T follicular helper cell (primary cell): ENCODE measurements around the gene ERMARD.
"Not testable (repeated sequence)": the region's sequence is repeated elsewhere in the genome, so short reads cannot be mapped to it uniquely, and the experiment has no call there.

Experiments used
- DNase-seq: peaks from one replicate; pipeline ENCODE4 v3.0.0-alpha.2; 2020; ENCODE audit warnings: low read depth

ERMARD gene

DNA sequence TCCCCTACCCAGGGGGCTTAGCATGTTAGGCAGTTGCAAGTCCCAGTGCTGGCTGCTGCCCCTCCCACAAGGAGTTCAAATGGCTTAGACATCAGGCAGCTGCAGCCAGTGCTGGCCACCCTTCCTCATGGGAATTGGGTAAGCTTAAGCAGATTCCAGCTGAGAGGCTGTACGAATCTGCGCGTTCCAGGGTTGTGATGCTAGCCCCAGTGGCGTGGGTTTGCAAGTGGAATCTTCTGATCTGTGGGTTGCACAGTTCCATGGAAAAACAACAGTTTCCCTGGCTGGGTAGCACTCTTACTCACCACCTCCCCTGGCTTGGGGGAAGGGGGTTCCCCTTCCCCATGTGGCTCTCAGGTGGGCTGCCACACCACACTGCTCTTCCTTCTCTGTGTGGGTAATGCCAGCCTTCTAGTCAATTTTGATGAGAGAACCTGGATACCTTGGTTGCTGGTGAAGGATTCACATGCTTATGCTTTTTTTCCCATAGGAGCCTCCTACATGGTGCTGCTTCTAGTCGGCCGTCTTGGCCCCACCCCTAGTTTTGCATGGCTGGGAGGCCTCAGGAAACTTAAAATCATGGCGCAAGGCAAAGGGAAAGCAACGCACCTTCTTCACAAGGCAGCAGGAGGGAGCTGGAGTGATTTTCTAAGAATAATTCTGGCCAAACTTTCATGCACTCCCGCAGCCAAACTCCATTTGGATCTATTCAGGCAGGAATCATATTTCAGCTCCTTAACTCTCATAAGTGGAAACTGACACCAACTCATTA, 13.0 kb upstream of the ERMARD start:
- no peak for DNase-seq

DNA sequence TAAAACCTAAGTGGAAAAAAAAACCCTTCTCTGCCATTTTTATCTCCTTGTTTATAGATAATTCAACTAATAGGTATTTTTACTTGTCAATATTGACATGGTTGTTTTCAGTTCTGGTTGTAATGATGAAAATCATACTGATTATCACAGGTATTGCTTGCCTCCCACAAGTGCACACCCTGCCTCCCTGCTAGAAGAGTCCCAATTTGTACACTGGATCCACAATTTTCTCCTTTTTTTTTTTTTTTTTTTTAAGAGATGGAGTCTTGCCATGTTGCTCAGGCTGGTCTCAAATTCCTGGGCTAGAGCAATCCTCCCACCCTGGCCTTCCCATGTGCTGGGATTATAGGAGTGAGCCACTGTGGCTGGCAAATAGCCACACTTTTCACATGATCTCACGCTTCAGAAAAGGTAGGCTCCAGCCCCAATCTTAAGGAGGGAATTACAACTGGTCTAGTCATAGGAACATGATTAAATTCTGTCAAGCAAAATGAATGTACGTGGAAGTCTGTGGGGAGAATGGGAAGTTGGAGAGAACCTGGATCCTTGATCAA, 12.4 kb upstream of the ERMARD start:
- DNase-seq: no peak

DNA sequence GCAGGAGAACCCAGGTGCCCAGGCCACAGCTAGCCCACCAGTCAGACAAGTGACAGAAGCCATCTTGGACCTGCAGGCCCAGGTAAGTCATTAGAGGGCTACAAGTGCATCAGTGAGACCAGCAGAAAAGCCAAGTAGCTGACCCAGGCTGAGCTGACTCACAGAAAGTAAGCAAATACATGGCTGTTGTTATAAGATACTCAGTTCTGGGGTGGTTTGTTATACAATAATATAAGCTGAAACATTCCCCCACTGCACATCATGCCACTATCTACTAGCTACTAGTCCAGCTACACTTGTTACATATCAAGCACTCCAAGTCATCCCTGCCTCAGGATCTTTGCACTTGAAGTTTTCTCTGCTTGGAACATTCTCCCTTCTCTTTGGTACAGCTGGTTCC, 10.1 kb upstream of the ERMARD start:
- no peak for DNase-seq

DNA sequence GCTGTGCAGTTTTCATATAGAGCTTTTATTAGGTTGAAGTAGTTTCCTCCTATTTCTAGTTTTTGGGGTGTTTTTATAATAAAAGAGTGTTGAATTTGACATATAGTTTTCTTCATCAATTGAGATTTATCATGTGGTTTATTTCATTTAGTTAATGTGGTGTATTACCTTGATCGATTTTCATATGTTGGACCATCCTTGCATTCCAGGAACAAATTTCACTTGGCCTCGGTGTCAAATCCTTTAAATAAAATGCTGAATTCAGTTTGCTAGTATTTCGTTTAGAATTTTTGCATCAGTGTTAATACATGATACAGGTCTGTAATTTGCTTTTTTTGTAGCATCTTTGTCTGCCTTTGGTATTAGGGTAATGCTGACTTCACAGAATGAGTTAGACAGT, 6.0 kb upstream of the ERMARD start:
- no peak for DNase-seq

DNA sequence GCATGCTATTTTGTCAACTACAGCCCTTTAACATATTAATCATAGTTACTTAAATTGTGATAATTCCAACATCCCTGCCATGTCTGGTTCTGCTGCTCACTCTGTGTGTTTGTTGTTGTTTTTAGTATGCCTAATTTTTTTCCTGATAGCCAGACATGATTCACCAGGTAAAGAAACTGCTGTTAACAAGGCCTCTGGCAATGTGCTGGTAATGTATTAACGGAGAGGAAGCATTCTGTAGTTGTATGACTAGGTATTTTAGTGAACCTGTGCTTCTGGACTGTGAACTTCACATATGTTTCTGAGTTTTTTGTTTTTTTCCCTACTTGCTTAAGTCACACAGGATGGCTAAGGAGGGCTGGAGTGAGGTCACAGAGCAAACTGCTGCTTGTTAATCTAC, 4.9 kb upstream of the ERMARD start:
- DNase-seq: no peak

DNA sequence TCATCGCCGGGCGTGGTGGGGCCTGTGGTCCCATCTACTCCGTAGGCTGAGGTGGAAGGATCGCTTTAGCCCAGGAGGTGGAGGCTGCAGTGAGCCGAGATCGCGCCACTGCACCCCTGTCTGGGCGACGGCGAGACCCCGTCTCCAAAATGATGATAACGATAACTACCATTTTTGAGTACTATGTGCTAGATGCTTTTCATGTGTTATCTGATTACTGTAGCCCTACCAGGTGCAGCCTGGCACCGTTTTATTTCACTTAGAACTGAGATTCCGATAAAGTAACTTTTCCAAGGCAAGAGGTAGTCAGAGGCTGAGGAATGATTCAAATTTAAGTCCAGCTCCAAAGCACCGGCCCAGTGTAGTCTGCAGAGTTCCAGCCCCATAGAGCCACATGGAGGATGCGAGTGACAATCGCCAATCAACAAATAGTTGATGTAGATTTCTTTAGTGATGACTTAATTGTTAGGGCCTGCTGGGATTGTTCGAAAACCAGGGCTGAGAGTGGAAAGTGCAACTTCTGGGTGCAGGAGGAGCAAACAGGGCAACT, 727 bp downstream of the ERMARD start:
- DNase-seq: no peak

DNA sequence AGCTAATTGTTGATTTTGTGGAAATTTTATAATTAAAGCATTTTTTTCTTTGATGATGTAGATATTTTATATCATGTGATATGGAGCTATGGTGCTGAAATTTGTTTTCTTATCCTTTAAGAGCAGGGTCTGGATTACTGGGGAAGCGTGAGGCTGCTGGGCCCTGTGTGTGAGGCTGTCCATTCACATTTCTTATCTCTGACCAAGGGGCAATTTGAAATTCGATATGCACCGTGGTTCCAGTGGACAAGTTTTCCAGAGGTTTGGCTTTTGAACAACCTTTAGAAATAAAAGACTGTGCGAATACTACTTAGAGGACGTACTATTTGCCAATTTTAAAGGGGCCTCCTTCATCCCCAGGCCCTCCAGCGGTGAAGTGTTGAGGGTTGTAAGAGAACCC, 3.7 kb downstream of the ERMARD start:
- no peak for DNase-seq

DNA sequence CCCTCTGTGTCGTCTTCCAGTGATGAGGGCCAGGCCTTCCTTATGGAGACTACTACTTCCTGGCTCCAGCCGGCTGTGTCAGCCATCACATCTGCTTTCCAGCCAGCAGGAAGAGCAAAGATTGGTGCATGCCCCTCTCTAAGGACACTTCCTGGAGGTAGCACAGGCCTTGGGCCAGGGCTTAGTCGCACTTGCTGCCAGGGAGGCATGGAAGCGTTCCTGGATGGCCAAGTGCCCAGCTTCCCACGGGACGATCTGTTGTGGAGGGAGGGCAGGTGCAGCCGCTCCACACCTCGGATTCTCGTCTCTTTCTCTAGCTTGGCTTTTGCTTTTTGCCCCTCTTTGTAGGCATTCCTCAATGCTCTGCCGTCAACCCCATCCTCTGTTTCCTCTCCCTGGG, 11.9 kb downstream of the ERMARD start:
- no peak for DNase-seq

DNA sequence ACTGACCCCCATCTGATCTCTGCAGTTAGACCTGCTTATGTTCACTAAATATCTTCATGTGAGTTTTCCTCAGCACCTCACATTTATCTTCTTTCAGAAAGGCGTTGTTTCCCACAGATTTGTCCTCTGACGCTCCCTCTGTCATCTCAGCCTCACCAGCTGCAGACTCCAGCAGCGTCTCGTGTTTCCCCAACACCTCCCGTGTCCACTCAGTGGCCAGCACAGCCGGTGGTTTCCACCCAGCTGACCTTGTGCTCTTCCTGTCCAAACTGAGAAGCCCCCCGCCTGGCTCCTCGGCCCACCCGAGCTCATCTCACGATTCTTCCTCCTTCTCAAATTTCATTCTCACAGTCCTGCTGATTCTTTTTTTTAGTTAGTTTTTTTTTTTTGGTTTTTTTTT, 12.5 kb downstream of the ERMARD start:
- no peak for DNase-seq

DNA sequence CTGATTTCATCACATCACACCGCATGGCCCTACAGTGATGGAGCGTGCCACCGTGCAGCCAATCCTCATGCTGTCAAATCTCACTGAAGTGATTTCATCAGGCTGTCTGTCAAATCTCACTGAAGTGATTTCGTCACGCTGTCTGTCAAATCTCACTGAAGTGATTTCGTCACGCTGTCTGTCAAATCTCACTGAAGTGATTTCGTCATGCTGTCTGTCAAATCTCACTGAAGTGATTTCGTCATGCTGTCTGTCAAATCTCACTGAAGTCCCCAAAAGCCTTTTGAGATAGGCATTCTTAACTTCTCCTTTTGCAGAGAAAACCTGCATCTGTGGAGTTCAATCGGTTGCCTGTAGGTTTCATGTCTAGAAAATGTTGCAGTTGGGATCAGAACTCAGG, 14.4 kb downstream of the ERMARD start:
- DNase-seq: not testable (repeated sequence)

DNA sequence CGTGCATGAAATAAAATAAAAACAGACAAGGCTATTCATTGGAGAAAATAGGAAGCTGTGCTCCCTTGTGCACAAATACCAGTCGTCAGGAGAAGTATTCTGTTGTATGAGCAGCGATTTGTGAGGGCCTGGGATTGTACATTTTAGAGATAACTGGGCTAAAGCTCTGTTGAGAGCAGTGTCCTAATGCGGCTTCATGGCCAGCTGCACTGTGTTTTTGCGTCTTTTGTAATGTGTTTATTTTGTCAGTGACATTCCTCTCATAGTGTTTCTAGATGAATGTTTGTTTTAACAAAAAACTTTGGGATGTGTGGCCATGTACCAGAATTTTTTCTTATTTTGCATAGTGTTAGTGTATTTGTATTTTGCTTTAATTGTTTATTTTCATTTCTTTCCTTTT, 14.8 kb downstream of the ERMARD start:
- no peak for DNase-seq

DNA sequence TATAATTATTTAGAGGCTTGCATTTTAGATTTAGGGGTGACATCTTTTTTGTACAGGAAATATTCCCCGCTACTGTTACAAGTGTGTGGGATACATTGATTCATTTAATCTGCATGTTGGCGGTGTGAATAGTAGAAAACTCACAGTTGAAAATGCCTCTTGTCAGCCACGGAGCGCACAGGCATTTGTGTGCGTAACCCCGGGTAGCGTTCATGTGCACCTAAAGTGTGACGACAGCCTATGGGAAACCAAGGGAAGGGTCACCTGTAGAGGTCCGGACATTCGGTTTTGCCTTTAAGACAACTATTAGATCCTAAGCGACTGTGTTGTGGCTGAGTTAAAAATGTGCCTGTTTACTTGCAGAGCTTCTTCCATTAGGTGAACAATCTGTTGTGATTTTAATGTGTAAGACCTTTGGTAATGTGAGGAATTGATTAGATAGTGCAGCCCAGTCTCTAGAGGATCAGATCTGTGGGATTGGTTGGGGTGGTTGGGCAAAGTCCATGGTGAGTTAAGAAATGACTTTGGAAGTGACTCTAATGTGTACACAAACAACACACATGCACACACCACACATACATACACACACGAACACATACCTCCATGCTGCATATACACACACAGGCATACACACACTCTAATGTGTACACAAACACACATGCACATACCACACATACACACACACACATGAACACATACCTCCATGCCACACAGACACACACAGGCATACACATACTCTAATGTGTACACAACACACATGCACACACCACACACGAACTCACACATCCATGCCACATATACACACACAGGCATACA, 15.7 kb downstream of the ERMARD start:
- no peak for DNase-seq

DNA sequence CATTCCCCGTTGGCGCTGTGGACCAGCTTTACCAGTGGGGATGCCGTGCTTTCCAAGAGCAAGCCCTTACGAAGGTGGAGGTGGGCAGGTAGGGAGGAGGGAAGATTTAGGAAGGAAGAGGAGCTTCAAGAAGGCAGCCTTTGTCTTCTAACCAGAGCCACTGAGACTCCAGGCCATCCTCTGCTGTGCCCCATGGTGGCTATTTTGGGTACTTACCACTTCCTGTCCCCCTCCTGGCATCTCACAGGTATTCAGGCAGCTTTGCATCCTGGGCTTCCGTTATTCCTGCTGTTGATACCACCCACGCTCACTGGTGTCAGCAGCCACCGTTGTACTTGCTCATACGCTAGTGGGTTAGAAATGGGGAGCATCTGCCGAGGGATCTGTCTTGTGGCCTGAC, 22.9 kb downstream of the ERMARD start:
- no peak for DNase-seq

DNA sequence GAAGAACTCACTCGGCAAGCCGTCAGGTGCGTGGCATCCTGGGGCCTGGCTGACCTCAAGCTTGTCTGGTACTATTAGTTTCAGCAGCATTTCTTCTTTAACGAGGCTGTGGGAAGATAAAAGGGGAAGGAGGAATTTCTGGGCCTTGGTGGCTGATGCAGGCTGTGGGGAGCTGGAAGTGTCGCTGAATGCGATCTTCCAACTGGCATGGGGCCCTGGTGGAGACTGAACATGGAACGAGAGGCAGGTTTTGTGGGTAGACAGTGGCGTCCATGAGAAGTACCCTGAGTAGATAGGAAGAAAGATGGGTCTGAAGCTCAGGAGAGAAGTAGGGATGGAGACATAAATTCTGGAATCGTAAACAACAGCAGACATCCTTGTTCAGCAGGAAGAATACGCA, 23.9 kb downstream of the ERMARD start:
- DNase-seq: no peak

DNA sequence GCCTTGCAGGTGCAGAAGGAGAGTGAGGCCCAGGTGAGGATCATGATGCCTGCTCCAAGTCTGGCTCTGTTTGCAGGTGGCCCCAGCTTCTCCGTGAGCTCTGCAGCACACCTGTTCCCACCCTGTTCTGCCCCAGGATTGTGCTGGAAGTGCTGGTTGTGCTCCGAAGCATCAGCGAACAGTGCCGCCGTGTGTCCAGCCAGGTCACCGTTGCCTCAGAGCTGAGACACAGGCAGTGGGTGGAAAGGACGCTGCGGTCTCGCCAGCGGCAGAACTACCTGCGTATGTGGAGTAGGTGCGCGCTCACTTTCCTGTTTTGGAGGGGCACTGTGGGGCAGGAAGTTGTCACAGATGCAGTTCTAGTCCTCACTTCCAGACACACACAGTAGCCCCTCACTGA, 25.0 kb downstream of the ERMARD start:
- DNase-seq: no peak

DNA sequence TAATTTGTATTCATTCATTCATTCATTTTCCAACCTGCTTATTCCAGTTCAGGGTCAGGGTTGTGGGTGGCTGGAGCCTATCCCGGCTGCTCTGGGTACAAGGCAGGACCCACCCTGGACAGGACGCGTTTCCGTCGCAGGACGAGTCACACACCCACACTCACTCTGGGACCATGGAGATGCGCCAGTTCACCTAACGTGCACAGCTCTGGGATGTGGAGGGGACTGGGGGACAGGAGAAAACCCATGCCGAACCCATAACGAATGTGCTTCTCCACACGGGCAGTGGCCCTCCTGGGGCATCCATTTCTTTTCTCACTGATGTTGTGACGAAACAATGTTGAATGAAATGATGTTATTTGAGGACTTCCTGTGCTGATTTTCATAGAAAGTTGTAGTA, 26.5 kb downstream of the ERMARD start:
- DNase-seq: no peak

DNA sequence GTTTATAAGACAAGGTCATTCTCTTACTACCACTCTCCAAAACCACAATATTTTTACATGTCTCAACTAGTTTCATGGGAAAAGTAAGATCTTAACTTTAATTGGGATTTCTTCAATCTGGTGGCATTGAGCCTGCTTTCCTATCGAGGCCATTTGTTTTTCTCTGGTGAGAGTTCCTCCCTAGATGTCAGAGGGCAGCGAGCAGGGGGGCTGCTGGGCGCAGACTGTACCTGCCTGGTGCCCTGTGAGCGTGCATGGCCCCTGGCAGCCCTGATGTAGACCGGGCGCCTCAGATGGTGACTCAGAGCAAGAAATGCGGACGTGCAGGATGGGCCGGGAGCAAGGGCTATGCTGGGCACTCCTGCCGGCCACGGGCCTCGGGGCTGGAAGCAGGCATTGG, 27.2 kb downstream of the ERMARD start:
- no peak for DNase-seq

DNA sequence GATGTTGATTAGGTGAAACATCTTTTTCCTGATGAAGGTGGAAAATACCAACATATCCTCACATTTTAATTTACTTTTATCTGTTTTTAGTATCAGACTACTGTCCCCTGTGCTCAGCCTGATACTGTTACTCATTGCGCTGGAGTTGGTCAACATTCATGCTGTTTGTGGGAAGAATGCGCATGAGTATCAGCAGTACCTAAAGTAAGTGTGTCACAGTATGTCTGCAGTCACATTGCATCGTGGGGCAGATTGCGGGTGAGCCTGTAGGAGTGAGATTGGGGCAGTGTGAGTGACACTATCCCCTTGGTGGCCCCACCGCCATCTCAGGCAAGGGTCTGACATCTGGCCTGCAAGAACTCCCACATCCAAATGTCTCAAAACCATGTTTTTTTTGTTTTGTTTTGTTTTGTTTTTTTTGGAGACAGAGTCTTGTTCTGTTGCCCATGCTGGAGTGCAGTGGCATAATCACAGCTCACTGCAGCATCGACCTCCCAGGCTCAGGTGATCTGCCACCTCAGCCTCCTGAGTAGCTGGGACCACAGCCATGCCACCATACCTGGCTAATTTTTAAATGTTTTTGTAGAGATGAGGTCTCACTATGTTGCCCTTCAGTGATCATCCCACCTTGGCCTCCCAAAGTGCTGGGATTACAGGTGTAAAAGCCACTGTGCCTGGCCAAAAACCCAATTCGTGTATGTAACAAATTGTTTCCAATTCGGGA, 27.8 kb downstream of the ERMARD start:
- no peak for DNase-seq

DNA sequence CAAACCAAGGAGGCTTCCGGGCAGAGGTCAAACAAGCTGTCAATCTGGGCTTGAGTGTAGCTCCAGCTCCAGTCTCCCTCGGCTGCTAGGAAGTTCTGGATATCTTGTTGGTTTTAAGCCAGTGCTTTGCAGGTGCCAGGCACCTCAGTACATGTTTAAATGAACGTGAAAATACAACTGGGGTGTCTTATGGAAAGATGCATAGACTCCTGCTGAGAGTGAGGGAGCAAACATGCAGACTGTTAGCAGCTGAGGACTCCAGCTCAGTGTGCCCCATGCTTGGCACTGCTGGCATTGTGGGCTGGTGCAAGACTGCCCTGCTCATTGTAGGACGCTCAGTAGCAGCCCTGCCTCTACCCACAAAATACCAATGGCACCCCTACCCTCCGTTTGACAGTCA, 28.5 kb downstream of the ERMARD start:
- no peak for DNase-seq

DNA sequence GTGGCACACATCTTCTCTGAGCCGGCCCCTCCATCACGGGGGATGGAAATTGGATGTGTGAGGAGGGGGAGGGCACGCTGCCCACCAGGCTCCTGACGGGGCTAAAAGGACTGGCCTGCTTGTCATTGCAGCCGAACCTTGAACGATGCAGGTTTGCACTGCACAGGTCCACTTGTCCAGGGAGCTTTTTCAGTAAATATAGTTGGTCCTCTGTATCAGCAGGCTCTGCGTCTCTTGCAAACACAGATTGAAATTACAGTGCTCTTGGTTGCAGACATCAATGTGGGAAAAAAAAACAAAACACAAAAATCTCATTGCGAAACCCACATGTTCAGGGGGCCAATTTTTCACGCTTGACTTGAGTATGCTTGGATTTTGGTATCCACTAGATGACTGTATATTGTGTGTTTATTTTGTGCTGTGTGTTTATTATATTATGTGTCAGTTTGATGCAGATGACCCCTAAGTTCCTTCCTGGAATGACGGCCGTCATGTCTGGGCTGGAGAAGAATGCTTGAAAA, 29.2 kb downstream of the ERMARD start:
- DNase-seq: no peak

DNA sequence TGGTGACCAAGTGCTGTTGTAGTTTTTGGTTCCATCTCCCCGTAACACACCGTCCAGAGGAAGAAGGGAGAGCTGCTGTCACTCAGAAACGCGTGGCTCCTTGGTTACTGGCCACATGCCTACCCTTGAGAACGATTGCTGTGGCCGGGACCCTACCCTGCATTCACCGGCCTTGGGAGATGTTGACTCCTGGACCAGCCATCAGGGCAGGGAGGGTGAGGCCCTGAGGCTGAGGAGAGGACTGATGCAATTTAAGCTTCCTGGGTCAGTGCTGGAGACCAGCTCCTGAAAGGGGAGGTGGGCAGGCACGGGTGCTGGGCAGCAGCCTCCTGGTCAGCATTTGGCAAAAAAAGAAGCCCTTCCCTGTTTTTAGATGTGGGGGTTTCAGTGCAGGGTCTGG, 31.5 kb downstream of the ERMARD start:
- no peak for DNase-seq

DNA sequence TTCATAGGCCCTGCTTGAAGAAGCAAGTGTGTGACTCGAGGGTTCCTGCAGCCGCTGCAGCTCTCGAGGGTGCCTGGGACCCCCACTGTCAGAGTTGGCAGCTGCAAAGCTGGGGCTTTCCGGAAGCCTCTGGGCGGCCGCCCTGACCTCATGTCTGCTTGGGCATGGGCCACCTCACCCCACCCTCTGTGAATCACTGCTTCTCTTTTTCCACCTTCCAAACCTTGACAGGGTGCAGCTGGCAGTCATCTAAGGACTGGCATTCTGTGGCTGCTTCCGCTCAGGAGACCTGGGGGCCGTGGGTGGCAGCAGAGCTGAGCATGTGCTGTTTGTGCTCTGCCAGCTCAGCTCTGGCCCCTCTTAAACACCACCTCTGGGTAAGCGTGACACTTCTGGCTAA, 32.0 kb downstream of the ERMARD start:
- DNase-seq: no peak
